ENCODE measurements around the gene DENND4C.

- no peak for TF ChIP-seq MAX (IDR thresholded peaks at IDR 0.05)
- no peak for TF ChIP-seq EP300 (IDR thresholded peaks at IDR 0.05)
- no peak for TF ChIP-seq POLR2AphosphoS2 (conservative IDR thresholded peaks at IDR 0.05; ENCODE audit: low read length)
- TF ChIP-seq CTCF (IDR thresholded peaks at IDR 0.05): no peak
- no peak for TF ChIP-seq ESRRA (IDR thresholded peaks at IDR 0.05; ENCODE audit: borderline replicate concordance, low read length)
- TF ChIP-seq RNF2 (IDR thresholded peaks at IDR 0.05; ENCODE audit: borderline replicate concordance, low read depth): no peak
- TF ChIP-seq MYC (IDR thresholded peaks at IDR 0.05; ENCODE audit: borderline replicate concordance, low read length): no peak
- no peak for TF ChIP-seq POLR2A (IDR thresholded peaks at IDR 0.05; ENCODE audit: low read length)
- TF ChIP-seq REST (IDR thresholded peaks at IDR 0.05): no peak
- TF ChIP-seq RAD21 (conservative IDR thresholded peaks at IDR 0.05 in 1 of 2, IDR thresholded peaks at IDR 0.05 in 1 of 2): no peak
- TF ChIP-seq MAZ (IDR thresholded peaks at IDR 0.05; ENCODE audit: borderline replicate concordance, low read depth, low read length): no peak
- no peak for TF ChIP-seq PBX3 (IDR thresholded peaks at IDR 0.05)
Measured at GRCh38 chr9:19221326-19221725, 9.2 kb upstream of the DENND4C start.
